Measurements from ENCODE around the gene SLC6A9. TPM values are rescaled to one million over a fixed set of nuclear protein-coding genes. Genes with fewer than 3 reads are reported as not detected.

SLC6A9 gene
- total and polyA plus RNA-seq, 2 of the 8 experiments (the other 6 are each of a cell fraction or from before 2014, with no cell fraction given): 20.2 to 24.2 TPM

DNA sequence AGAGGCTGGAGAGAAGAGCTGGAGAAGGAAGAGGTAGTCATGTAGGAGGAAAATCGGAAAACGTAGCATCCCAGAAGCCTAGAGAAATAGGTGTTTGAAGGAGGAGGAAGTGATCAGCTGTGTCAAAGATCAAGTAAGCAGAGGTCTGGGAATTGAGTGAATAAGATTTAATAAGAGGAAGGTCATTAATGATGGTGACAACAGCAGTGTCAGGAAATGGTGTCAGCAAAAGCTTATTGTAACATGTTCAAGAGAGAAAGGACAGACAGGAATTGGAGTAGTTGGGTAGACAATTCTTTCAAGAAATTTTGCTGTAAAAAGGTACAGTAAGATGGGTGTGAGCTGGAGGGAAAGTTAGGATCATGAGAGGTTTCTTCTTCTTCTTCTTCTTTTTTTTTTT, 41.6 kb upstream of the SLC6A9 start (continued):
- no peak for TF ChIP-seq SIX5 (IDR thresholded peaks at IDR 0.05; ENCODE audit: low read depth, low read length)
- no peak for TF ChIP-seq POLR2AphosphoS5 (IDR thresholded peaks at IDR 0.05; ENCODE audit: low read depth, low read length)
- TF ChIP-seq YY1 (IDR thresholded peaks at IDR 0.05; ENCODE audit: low read depth, low read length): no peak
- TF ChIP-seq, protein P1, sequence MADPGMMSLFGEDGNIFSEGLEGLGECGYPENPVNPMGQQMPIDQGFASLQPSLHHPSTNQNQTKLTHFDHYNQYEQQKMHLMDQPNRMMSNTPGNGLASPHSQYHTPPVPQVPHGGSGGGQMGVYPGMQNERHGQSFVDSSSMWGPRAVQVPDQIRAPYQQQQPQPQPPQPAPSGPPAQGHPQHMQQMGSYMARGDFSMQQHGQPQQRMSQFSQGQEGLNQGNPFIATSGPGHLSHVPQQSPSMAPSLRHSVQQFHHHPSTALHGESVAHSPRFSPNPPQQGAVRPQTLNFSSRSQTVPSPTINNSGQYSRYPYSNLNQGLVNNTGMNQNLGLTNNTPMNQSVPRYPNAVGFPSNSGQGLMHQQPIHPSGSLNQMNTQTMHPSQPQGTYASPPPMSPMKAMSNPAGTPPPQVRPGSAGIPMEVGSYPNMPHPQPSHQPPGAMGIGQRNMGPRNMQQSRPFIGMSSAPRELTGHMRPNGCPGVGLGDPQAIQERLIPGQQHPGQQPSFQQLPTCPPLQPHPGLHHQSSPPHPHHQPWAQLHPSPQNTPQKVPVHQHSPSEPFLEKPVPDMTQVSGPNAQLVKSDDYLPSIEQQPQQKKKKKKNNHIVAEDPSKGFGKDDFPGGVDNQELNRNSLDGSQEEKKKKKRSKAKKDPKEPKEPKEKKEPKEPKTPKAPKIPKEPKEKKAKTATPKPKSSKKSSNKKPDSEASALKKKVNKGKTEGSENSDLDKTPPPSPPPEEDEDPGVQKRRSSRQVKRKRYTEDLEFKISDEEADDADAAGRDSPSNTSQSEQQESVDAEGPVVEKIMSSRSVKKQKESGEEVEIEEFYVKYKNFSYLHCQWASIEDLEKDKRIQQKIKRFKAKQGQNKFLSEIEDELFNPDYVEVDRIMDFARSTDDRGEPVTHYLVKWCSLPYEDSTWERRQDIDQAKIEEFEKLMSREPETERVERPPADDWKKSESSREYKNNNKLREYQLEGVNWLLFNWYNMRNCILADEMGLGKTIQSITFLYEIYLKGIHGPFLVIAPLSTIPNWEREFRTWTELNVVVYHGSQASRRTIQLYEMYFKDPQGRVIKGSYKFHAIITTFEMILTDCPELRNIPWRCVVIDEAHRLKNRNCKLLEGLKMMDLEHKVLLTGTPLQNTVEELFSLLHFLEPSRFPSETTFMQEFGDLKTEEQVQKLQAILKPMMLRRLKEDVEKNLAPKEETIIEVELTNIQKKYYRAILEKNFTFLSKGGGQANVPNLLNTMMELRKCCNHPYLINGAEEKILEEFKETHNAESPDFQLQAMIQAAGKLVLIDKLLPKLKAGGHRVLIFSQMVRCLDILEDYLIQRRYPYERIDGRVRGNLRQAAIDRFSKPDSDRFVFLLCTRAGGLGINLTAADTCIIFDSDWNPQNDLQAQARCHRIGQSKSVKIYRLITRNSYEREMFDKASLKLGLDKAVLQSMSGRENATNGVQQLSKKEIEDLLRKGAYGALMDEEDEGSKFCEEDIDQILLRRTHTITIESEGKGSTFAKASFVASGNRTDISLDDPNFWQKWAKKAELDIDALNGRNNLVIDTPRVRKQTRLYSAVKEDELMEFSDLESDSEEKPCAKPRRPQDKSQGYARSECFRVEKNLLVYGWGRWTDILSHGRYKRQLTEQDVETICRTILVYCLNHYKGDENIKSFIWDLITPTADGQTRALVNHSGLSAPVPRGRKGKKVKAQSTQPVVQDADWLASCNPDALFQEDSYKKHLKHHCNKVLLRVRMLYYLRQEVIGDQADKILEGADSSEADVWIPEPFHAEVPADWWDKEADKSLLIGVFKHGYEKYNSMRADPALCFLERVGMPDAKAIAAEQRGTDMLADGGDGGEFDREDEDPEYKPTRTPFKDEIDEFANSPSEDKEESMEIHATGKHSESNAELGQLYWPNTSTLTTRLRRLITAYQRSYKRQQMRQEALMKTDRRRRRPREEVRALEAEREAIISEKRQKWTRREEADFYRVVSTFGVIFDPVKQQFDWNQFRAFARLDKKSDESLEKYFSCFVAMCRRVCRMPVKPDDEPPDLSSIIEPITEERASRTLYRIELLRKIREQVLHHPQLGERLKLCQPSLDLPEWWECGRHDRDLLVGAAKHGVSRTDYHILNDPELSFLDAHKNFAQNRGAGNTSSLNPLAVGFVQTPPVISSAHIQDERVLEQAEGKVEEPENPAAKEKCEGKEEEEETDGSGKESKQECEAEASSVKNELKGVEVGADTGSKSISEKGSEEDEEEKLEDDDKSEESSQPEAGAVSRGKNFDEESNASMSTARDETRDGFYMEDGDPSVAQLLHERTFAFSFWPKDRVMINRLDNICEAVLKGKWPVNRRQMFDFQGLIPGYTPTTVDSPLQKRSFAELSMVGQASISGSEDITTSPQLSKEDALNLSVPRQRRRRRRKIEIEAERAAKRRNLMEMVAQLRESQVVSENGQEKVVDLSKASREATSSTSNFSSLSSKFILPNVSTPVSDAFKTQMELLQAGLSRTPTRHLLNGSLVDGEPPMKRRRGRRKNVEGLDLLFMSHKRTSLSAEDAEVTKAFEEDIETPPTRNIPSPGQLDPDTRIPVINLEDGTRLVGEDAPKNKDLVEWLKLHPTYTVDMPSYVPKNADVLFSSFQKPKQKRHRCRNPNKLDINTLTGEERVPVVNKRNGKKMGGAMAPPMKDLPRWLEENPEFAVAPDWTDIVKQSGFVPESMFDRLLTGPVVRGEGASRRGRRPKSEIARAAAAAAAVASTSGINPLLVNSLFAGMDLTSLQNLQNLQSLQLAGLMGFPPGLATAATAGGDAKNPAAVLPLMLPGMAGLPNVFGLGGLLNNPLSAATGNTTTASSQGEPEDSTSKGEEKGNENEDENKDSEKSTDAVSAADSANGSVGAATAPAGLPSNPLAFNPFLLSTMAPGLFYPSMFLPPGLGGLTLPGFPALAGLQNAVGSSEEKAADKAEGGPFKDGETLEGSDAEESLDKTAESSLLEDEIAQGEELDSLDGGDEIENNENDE (IDR thresholded peaks at IDR 0.05; ENCODE audit: insufficient replicate concordance, low read length): no peak
- TF ChIP-seq HDAC6 (IDR thresholded peaks at IDR 0.05; ENCODE audit: low read depth, low read length): no peak
- TF ChIP-seq RXRA (IDR thresholded peaks at IDR 0.05; ENCODE audit: insufficient read depth, low read depth, low read length): no peak
- no peak for TF ChIP-seq CHD2 (IDR thresholded peaks at IDR 0.05; ENCODE audit: low read length)

Data from H1 (cell line).